Endodermal cell (in vitro differentiated cells): ENCODE measurements around the gene TTLL11. TPM values are rescaled to one million over a fixed set of nuclear protein-coding genes. Genes with fewer than 3 reads are reported as not detected.
A peak's percentile ranks its signal among the peaks of the same experiment; 100 is the strongest.

Experiments used
- DNase-seq: peaks from one replicate; pipeline ENCODE4 v3.0.0-alpha.2; 2017
- H3K27ac ChIP-seq: 2 replicates; pipeline ENCODE4 v1.5.1; 2013; ENCODE audit warnings: mild to moderate bottlenecking, low read depth, low read length, moderate library complexity
- H3K27me3 ChIP-seq: 2 replicates; pipeline ENCODE4 v1.6.1; 2013; ENCODE audit warnings: mild to moderate bottlenecking, low read length, moderate library complexity; ENCODE audit not compliant: insufficient read depth, control insufficient read depth, poor library complexity, severe bottlenecking
- H3K36me3 ChIP-seq: 2 replicates; pipeline ENCODE4 v1.7.0; 2013; ENCODE audit warnings: mild to moderate bottlenecking, low read length, moderate library complexity; ENCODE audit not compliant: control insufficient read depth, insufficient read depth
- H3K4me1 ChIP-seq: one replicate; pipeline ENCODE4 v1.7.0; 2013; ENCODE audit warnings: low read length; ENCODE audit not compliant: control insufficient read depth, insufficient read depth
- H3K4me3 ChIP-seq: 2 replicates; pipeline ENCODE4 v1.5.1; 2013; ENCODE audit warnings: mild to moderate bottlenecking, low read length, moderate library complexity
- H3K9ac ChIP-seq: 2 replicates; pipeline ENCODE4 v1.6.1; 2013; ENCODE audit warnings: mild to moderate bottlenecking, low read length, moderate library complexity; ENCODE audit not compliant: poor library complexity, severe bottlenecking; ENCODE audit errors: extremely low read depth
- H3K9me3 ChIP-seq: 2 replicates; pipeline ENCODE4 v1.6.1; 2013; ENCODE audit warnings: mild to moderate bottlenecking, low read length, moderate library complexity; ENCODE audit not compliant: control insufficient read depth
- H3K27ac Mint-ChIP-seq: 2 replicates; pipeline ENCODE4 v1.8.0; 2020; ENCODE audit warnings: mixed read lengths
- H3K27me3 Mint-ChIP-seq: 2 replicates; pipeline ENCODE4 v1.8.0; 2021; ENCODE audit warnings: mild to moderate bottlenecking, mixed read lengths; ENCODE audit not compliant: insufficient read depth
- H3K36me3 Mint-ChIP-seq: 2 replicates; pipeline ENCODE4 v1.8.0; 2020; ENCODE audit warnings: low read depth, mixed read lengths
- H3K4me1 Mint-ChIP-seq: 2 replicates; pipeline ENCODE4 v1.8.0; 2020; ENCODE audit warnings: mixed read lengths
- H3K4me3 Mint-ChIP-seq: 2 replicates; pipeline ENCODE4 v1.8.0; 2020; ENCODE audit warnings: mild to moderate bottlenecking, moderate library complexity, mixed read lengths
- H3K9me3 Mint-ChIP-seq: 2 replicates; pipeline ENCODE4 v1.8.0; 2020; ENCODE audit warnings: mild to moderate bottlenecking, mixed read lengths
- WGBS, 2 experiments: methylation state at CpG; one replicate each; pipeline versions ENCODE4 v1.1.5 to v1.1.7; 2013; ENCODE audit warnings: missing lambda C conversion rate in 2 of 2, mixed read lengths in 1 of 2; ENCODE audit not compliant: insufficient coverage in 1 of 2, insufficient read length in 1 of 2; 5-methylcytosine and 5-hydroxymethylcytosine counted together
- total RNA-seq, 2 donors: library from RNA; stranded (reverse); fragmentation: NEBNext Ultra II Directional in 1 of 2; extraction: Animal tissue kit (Norgen Biotek cat#: 25700) in 1 of 2; gene quantifications; 2 replicates in 1 of 2; 3 replicates in 1 of 2; pipeline ENCODE4 v1.2.1, GENCODE V29; 2021
- TF ChIP-seq, protein P1 (sequence below): fragments of 200-600 bp; sonication (generic); conservative IDR thresholded peaks from 2 replicates; pipeline ENCODE4 v1.5.0; 2021; ENCODE audit warnings: antibody characterized with exemption, mild to moderate bottlenecking

The TTLL11 gene
- total RNA-seq, 2 donors from 2014 or later = 0.68 TPM; not detected in 1

DNA sequence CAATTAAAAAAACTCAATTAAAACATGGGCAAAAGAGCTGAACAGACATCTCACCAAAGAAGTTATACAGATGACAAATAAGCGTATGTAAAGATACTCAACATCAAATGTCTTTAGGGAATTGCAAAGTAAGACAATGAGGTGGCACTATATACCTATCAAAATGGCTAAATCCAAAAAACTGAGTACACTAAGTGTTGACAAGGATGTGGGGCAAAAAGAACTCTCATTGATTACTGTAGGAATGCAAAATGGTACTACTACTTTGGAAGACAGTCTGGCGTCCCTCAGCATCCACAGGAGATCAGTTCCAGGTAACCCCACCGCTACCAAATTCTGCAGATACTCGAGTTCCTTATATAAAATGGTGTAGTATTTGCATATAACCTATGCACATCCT is 243.6 kb downstream of the TTLL11 start:
- WGBS, 2 experiments = 59 to 71% methylated on average over 1 to 4 of the region's 4 CpGs
- H3K9me3 ChIP-seq = peaks cover 28% of the 10 kb centered on the region
- TF ChIP-seq, protein P1, sequence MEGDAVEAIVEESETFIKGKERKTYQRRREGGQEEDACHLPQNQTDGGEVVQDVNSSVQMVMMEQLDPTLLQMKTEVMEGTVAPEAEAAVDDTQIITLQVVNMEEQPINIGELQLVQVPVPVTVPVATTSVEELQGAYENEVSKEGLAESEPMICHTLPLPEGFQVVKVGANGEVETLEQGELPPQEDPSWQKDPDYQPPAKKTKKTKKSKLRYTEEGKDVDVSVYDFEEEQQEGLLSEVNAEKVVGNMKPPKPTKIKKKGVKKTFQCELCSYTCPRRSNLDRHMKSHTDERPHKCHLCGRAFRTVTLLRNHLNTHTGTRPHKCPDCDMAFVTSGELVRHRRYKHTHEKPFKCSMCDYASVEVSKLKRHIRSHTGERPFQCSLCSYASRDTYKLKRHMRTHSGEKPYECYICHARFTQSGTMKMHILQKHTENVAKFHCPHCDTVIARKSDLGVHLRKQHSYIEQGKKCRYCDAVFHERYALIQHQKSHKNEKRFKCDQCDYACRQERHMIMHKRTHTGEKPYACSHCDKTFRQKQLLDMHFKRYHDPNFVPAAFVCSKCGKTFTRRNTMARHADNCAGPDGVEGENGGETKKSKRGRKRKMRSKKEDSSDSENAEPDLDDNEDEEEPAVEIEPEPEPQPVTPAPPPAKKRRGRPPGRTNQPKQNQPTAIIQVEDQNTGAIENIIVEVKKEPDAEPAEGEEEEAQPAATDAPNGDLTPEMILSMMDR = no peak
- Mint-ChIP-seq H3K4me1 (peaks cover 6% of the 10 kb centered on the region), H3K36me3 (no peaks in the 10 kb centered on the region), H3K4me3 (no peak overlapping the region), H3K27ac (no peak overlapping the region), H3K9me3 (peaks cover 20% of the 10 kb centered on the region), H3K27me3 (no peaks in the 10 kb centered on the region)
- no peaks in the 10 kb centered on the region for H3K4me1 ChIP-seq
- no peak overlapping the region for H3K9ac ChIP-seq
- H3K4me3 ChIP-seq = no peak overlapping the region
- H3K27ac ChIP-seq = no peak overlapping the region
- no peaks in the 10 kb centered on the region for H3K36me3 ChIP-seq
- no peak for DNase-seq
- no peaks in the 10 kb centered on the region for H3K27me3 ChIP-seq

DNA sequence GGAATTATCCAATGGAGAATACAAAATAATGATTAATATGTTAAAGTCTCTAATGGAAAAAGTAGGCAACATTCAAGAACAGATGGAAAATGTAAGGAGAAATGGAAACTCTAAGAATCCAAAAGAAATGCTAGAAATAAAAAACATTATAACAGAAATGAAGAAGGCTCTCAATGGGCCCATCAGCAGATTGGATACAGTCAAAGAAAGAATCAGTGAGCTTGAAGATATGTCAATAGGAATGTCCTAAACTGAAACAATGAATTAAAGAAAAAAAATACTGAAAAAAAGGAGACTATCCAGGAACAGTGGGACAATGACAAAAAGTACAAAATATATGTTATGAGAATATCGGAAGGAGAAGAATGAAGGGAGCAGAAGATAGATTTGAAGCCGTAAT is 248.5 kb downstream of the TTLL11 start:
- H3K4me3 Mint-ChIP-seq = no peak overlapping the region

DNA sequence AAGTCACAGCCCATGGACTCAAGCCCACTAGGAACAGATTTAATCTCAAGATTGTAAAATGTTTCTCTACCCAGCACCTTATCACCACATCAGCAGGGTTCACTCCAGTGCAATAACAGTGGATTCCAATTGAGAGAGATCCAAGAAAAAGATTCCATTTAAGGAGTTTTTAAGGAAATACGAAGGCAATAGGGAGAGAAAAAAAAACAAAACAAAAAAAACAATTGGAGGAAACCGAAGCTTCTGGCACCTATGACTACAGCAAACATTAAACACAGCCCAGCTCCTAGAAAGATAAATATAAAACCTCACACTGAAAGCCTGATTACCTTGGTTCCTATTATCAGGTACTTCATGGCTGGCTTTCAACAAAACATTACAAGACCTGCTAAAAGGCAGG is 249.0 kb downstream of the TTLL11 start:
- H3K4me3 ChIP-seq = no peak overlapping the region
- Mint-ChIP-seq H3K27me3 (peaks cover 15% of the 10 kb centered on the region), H3K9me3 (peaks cover 21% of the 10 kb centered on the region), H3K27ac (no peak overlapping the region), H3K36me3 (no peaks in the 10 kb centered on the region), H3K4me3 (no peak overlapping the region), H3K4me1 (peaks cover 8% of the 10 kb centered on the region)
- TF ChIP-seq, protein P1 = no peak
- H3K9me3 ChIP-seq = peaks cover 32% of the 10 kb centered on the region
- H3K27me3 ChIP-seq = no peaks in the 10 kb centered on the region
- DNase-seq = peak; percentile 17
- H3K36me3 ChIP-seq = no peaks in the 10 kb centered on the region
- H3K27ac ChIP-seq = no peak overlapping the region
- no peak overlapping the region for H3K9ac ChIP-seq
- H3K4me1 ChIP-seq = no peaks in the 10 kb centered on the region
- 73% methylated on average over 2 of the region's 2 CpGs; no CpG with 5 or more reads in 1 of the 2 experiments for whole genome bisulfite sequencing, 2 experiments

More for the DNA sequence above, 248.5 kb downstream of the TTLL11 start:
- H3K9me3 ChIP-seq = peaks cover 32% of the 10 kb centered on the region
- TF ChIP-seq, protein P1 = no peak
- no peak for DNase-seq
- no peaks in the 10 kb centered on the region for H3K27me3 ChIP-seq
- Mint-ChIP-seq H3K27ac (no peak overlapping the region), H3K27me3 (peaks cover 15% of the 10 kb centered on the region), H3K9me3 (peaks cover 25% of the 10 kb centered on the region), H3K36me3 (no peaks in the 10 kb centered on the region), H3K4me1 (peaks cover 8% of the 10 kb centered on the region)
- H3K4me1 ChIP-seq = no peaks in the 10 kb centered on the region
- no peak overlapping the region for H3K9ac ChIP-seq
- peak overlapping the region; percentile 32 for H3K4me3 ChIP-seq
- no peak overlapping the region for H3K27ac ChIP-seq
- WGBS, 2 experiments = 0 to 50% methylated on average over 1 to 2 of the region's 2 CpGs
- H3K36me3 ChIP-seq = no peaks in the 10 kb centered on the region
